HG03575 (cell line): ENCODE data around the gene SPOCK1.
"Not testable (repeated sequence)": the region's sequence is repeated elsewhere in the genome, so short reads cannot be mapped to it uniquely, and the experiment has no call there.

Experiments used
- ATAC-seq: cut with Tn5 transposase; IDR thresholded peaks from one replicate; pipeline ENCODE4 v1.9.1; 2021; ENCODE audit not compliant: unreplicated experiment, insufficient number of reproducible peaks, low FRiP score; ENCODE audit errors: extremely low read depth

SPOCK1 gene

DNA sequence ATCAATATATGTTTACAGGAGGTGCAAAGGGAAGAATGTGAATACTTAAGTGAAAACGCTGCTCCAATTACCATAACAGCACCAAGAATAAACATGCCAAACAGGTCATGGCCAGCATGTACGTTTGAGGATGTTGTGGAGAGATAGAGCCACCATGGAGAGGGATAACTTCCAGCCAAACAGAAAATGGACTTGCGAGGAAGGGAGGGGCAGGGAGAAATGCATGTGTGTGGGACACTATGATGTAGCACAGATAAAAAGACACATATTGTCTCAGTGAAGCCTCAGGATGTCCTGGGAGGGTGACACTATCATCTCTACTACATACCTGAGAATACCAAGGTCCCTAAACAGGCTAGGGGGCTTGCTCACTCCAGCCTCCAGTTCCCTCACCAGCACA lies 488.9 kb downstream of the SPOCK1 start:
- ATAC-seq = no peak

DNA sequence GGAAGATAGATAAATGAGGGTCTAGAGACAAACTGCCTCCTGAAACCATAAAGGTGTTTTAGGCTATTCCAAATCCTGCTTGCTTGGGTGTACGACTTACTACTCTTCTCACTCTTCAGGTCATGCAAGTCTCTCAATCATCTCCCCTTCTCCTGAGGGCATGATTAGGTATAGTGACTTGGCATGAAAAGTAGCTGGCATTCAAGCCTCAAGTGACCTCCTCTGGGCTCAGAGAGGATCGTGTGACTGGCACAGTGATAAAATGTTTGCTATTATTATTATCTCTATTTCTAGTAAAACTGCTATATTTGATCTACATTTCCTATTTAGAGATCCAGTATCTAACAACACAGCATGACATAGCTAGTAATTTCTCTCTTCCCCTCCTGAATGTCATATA lies 494.8 kb downstream of the SPOCK1 start:
- no peak for ATAC-seq

DNA sequence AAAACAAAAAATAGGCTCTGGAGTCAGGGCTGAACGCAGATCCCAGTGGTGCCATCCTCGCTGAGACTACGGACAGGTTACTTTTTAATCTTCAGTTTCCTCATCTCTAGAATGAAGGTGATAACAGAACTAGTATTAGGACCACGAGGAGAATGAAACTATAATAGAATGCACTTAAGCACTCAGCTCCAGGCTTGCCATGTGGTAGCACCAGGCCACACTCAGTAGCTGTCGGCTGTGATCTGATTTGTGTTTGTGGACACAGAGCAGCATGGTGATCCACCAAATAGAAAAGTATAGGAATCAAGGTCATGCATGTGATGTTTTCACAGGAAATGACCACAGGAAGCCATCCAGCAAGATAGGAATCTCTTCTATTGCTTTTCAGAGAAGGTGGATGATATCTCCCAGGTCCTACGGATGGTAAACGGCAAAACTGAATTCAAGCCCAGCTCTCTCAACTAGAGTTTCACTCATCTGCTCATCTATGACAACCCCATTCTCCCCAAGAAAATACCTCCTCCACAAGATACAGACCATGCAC lies 498.0 kb downstream of the SPOCK1 start:
- ATAC-seq = no peak

DNA sequence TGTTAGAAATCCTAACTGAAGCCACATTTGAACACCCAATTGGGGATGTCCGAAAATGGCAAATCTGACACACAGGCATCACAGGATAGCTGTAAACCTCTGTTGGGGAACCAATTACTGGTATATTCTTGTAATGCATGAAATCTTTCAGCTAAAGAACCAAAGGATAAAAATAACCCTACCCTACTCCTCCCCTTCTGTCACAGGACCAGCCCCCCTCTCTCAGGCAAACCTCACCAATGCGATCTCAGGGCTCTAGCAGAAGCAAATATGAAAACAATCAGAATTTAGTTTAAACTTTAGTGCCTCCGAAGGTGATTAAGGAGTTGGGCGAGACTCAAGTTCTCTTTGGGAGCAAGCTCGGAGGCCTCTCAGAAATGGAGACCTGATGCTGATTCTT lies 499.3 kb downstream of the SPOCK1 start:
- no peak for ATAC-seq

DNA sequence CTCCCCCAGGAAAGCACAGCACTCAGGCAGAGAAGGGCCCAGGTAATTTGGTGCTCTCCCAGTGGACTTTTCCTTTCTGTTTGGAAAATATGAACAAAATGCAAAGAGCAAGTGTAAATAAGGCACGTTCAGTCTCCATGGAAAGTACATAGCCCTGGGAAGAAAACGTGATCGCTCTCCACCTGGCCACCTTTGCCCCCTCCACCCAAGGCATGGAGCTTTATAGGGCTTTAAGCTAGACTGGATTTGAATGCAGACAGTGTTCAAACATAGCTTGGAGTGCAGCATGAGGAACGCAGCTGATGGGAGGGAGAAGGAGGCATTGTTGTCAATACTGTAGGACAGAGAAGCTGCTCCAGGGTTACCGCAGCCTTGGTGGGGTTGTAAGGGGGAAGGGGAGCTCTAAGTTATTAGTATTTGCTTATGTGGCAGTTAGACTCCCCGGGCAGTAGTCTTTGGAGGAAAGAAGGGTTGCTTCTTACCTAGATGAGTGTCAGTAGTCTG lies 500.2 kb downstream of the SPOCK1 start:
- ATAC-seq = no peak

DNA sequence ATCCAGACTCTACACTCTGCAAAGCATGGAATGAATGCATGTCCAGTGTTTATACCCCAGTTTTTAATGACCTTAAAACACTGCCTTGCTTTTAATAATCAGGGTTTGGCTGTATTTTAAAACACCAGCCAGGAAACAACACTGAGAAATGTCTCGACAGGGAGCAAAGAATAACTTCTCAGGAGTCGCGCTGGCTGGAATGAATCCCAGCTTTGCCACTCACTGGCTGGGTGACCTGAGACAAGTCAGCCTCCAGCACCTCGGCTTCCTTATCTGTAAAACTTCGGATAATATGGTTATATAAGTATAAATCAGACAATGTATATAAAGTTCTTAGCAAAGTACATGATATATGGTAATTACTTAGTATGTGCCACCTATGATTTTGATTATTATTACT lies 505.0 kb downstream of the SPOCK1 start:
- no peak for ATAC-seq

DNA sequence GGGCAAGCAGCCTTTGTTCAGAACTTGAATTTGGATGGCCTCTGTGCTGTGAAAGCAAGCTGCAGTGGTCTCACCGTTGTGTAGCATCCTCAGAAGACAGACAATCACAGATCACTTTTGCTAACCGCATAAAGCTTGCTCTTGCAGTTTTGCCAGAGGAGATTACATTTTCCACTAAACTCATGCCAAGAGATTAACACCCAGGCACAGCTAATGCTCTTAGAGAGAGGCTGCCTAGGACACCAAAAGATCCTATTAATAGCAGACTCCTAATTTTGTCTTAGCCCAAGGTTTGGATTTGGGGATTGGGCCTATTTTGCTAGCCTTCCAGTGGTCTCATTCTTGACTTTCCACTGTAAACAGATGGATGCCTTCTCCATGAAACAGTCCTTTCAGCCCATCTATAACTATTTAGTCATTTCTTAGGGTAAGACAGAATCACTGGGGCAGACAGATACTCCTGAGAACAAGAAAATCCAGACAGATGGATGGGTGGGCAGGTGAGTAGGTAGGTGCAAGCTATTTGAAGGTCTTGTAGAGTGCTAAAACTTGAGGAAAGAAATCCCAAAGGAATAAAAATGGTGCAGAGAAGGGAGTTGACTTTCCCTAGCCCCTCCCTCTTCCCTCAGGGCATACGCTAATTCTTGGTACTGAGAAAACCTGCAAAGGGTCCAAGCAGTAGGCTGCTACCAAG lies 506.2 kb downstream of the SPOCK1 start:
- ATAC-seq = no peak

DNA sequence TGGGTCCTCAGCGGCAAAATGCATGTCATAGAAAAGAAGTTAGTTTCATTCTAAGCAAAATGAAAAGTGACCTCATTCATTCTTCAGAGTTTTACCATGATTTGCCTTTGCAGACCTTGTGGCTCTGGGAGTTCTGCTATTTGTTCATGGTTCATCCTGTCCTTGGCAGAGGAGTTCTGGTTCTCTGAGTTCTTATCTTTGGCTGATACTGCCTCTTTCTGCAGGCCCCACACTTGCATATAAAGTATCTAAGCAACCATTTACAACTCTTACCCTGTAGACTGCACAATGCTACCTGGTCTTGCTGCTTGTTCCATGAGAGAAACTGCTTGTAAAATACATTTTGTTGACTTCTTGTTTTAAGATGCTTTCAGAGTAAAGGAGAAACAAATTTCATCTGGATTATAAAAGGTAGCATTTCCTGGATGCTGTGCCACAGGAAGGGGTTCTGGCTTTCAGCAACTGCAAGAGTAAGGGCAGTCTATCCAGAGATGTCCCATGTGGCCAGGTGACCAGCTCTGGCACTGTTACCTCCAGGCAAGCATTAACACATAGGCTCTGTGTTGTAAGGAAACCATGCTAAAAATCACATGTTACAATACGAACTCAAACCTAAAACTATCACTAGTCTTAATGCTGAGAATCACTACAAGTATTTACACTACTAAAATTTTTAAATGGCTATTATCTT lies 513.2 kb downstream of the SPOCK1 start:
- ATAC-seq = no peak

DNA sequence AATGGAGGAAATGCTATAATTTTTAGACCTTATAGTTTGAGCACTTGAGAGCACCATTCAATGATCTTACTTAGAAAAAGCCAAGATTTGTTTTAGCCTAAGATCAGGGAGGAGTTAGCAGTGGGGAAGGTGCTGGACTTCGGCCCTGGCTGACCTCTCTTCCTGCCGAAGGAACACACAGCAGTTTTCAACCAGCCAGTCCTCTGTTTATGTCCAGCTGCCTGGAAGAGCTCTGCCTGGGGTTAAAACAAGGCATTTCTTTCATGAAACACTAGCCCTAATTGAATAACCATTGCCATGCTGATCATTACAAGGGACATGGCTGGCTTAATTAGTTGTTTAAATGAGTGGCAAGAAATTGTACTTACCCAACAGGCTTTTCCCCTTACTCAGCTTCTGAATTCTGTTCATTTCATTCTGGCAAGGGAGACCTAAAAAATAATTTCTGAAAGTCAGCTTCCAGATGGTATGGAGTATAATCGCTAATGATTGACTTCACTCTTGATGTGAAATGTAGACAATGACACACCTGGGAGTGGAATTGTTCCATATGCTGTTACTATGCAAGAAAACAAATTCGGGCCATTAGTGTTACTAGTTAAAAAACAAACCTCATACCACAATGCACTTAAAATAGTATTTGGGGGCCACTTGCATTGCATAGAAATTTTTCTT lies 514.2 kb downstream of the SPOCK1 start:
- ATAC-seq = no peak

DNA sequence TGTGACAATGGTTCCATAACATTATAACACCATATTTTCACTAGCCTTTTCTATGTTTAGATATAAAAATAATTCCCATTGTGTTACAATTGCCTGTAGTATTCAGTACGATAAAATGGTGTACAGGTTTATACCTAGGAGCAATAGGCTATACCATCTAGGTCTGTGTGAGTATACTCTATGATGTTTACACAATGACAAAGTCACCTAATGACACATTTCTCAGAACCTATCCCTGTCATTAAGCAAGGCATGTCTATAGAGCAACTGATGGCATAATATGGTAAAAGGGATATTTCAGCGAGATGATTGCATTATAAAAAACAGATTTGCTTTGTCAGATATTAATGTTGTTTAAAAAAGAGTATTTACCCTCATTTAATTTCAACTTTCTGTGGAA lies 517.2 kb downstream of the SPOCK1 start:
- no peak for ATAC-seq

DNA sequence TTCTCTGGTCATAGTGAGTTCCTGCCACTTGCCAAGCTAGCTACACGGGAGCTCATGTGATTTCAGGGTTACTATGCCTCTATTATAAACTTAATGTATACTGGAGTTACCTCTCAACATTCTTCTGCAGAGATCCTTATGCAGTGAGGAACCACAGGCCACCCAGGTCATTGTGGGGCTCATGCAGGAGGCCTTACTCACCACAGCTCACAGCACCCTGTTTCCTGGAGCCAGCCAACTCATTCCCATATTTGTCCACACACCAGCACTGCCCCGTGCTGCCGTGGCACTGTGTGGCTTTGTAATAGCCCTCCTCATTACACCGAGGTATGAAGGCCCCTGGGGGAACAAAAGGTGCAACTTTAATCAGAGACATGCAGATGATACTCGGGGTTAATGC lies 520.0 kb downstream of the SPOCK1 start:
- no peak for ATAC-seq

DNA sequence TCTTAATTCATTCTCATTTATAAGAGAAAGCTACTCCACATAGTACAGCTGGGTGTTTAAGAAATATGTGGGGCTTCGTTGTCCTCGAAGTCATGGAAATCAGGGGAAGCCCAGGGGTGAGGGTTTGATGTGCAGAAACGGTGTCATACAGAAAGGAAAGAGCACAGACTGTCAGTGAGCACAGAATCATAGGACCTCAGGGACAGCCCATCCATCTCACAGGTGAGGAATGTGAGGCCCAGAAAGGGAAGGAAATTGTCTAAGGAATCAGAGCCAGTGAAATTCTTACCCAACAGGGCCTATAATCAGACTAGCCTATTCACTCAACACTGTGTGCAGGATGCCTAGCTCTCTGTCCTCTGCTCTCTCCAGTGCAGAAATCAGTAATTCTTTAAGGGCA lies 535.6 kb downstream of the SPOCK1 start:
- no peak for ATAC-seq

DNA sequence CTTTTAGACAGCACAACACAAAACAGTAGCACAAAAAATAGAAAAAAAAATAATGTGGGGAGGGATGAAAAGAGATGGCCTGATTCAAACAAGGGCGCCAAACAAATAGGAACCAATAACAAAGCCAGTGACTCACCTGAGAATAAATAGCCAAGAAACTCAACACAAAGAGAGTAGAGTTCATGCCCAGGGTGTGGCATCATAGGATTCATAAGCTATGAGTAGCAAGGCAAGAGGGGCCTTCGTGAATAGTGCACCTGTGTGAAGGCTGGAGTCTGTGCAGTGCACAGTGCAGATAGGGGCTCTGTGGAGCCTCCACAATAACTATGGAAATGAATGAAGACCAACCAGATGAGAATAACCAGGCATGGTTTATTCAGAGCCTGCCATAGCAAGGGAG lies 541.7 kb downstream of the SPOCK1 start:
- no peak for ATAC-seq

DNA sequence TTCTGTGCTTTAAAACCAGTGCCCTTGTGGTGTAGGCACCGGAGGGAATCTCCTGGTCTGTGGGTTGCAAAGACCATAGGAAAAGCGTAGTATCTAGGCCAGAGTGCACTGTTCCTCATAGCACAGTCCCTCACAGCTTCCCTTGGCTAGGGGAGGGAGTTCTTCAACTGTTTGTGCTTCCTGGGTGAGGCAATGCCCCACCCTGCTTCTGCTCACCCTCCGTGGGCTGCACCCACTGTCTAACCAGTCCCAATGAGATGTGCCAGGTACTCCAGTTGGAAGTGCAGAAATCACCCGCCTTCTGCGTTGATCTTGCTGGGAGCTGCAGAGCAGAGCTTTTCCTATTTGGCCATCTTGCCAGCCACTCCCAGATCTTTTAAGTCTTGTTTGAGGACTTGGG lies 545.0 kb downstream of the SPOCK1 start:
- not testable (repeated sequence) for ATAC-seq

DNA sequence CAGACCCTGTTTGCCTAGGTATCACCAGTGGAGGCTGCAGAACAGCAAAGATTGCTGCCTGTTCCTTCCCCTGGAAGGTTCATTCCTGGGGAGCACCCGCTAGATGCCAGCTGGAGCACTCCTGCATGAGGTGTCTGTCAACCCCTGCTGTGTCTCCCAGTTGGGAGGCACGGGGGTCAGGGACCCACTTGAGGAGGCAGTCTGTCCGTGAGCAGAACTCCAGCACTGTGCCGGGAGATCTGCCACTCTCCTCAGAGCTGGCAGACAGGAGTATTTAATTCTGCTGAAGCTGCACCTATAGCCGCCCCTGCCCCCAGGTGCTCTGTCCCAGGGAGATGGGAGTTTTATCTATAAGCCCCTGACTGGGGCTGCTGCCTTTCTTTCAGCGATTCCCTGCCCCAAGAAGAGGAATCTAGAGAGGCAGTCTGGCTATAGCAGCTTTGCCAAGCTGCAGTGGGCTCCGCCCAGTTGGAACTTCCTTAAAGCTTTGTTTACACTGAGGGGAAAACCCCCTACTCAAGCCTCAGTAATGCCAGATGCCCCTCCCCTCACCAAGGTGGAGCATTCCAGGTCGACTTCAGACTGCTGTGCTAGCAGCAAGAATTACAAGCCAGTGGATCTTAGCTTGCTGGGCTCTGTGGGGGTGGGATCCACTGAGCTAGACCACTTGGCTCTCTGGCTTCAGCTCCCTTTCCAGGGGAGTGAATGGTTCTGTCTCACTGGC lies 545.6 kb downstream of the SPOCK1 start:
- not testable (repeated sequence) for ATAC-seq

DNA sequence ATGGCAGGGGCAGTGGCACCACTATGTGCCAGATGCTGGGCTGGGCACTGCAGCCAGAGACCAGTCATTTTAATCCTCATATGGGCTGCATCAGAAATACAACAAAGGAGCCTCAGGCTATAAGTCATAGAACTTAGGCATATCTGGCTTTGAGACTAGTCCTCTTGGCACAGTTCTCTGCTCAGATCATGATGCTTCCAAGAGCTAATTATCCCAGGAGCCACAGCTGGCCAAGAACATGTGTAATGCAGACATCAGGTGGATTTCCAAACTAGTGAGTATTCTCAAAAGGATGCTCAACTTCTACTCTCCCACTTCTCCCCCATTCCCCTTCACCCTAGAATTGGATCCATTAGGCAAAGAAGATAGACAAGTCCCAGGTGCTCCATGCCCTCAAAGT lies 571.6 kb downstream of the SPOCK1 start:
- no peak for ATAC-seq

DNA sequence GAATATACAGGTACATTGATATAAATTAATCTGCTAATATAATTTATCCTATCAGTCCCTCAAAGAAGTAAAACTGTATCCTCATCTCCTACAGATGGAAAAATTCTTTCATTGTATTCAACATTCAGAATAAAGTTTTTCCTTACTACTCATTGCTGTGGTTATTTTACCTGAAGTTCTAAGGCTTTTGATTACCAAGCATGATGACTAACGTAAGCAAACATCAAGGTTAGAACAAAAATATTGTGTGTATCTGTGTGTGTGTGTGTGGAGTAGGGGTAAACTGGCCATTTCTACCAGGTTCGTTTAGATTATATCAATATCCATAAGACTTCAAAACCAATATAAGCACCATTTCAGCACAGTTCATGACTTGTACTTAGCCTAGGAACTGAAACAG lies 573.1 kb downstream of the SPOCK1 start:
- ATAC-seq = no peak
